RWPE1 (cell line): ENCODE results near the gene ZDHHC21.
A peak's percentile ranks its signal among the peaks of the same experiment; 100 is the strongest.

Experiments used
- CTCF ChIA-PET: fragments of 350-600 bp; sonication (Branson Sonifier 250); formaldehyde crosslinking; extraction: SDS; loops from one replicate; lab custom pipeline; 2021; lab: Yijun Ruan, JAX
- POLR2A ChIA-PET: fragments of 400-600 bp; formaldehyde crosslinking; extraction: SDS; loops from one replicate; lab custom pipeline; 2020; ENCODE audit warnings: antibody characterized with exemption; ENCODE audit not compliant: low non-redundant PET; lab: Yijun Ruan, JAX
- DNase-seq: peaks from one replicate; pipeline ENCODE4 v3.0.0; 2012; ENCODE audit warnings: low spot score
- H3K27ac ChIP-seq: fragments of 450-650 bp; 2 replicates; pipeline ENCODE4 v1.5.1; 2017
- TF ChIP-seq, protein P1 (sequence below): fragments of 450-650 bp; conservative IDR thresholded peaks from 2 replicates; pipeline ENCODE4 v1.5.1; 2017; ENCODE audit warnings: low read depth, mild to moderate bottlenecking

The ZDHHC21 gene

DNA sequence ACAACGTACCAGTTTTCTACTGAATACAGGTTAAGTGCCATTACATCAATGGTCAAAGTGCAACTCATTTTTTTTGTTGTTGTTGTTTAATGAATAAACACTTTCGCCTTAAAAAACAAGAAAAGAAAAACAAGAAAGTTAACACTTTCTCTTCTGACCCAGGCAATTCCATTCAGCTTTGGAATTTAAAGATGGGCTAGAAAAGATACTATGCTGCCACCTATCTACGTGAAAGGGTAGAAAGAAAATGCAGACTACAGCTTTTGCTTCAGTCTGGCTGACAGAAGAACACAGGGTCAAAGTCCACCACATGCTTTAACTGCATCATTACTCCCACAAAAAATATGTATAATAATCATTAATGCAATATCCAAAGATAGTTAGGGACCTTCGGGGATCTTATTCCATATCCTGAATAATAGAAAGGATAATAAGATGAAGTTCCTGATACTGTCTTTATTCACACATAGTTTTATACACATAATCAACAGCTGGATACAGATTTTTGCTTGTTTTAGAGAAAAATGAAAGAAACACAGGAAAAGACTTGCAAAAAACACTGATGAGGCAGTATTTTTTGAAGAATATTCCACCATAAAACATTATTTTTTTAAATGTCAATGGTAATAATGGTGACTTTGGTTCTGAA is 40.4 kb downstream of the ZDHHC21 start:
- DNase-seq: no peak
- ChIA-PET POLR2A (no interaction called here), CTCF (interaction anchor here (0.6 to 0.7 kb wide), 3 partner anchors 63 to 1802 kb away, joined by 3 to 5 read pairs (median 4); no protein-coding TSS in a partner anchor)
- TF ChIP-seq, protein P1, sequence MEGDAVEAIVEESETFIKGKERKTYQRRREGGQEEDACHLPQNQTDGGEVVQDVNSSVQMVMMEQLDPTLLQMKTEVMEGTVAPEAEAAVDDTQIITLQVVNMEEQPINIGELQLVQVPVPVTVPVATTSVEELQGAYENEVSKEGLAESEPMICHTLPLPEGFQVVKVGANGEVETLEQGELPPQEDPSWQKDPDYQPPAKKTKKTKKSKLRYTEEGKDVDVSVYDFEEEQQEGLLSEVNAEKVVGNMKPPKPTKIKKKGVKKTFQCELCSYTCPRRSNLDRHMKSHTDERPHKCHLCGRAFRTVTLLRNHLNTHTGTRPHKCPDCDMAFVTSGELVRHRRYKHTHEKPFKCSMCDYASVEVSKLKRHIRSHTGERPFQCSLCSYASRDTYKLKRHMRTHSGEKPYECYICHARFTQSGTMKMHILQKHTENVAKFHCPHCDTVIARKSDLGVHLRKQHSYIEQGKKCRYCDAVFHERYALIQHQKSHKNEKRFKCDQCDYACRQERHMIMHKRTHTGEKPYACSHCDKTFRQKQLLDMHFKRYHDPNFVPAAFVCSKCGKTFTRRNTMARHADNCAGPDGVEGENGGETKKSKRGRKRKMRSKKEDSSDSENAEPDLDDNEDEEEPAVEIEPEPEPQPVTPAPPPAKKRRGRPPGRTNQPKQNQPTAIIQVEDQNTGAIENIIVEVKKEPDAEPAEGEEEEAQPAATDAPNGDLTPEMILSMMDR: peak; percentile 25
- no peak overlapping the region for H3K27ac ChIP-seq

DNA sequence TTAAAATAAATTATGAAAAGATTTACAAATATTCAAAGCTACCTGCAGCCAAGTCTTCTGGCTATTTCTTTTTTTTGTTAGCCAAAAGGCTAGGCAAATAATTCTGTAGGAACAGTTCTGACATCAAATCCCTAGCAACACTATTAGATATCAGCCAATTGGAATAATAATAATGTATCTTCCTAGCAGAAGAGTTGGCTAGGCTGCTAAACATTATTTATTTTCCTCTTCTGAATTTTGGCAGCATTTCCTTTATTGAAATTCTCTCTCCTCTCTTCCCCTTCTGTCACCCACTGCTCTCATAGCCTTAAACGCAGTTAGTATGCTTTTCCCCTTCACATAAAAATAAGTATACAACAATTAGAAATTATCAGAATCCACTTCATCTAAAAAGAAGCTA is 42.6 kb downstream of the ZDHHC21 start:
- TF ChIP-seq, protein P1: no peak
- ChIA-PET CTCF (interaction anchor here (0.6 kb wide), 1 partner anchor 955 kb away, joined by 4 read pairs; no protein-coding TSS in a partner anchor), POLR2A (no interaction called here)
- H3K27ac ChIP-seq: no peak overlapping the region
- DNase-seq: no peak

DNA sequence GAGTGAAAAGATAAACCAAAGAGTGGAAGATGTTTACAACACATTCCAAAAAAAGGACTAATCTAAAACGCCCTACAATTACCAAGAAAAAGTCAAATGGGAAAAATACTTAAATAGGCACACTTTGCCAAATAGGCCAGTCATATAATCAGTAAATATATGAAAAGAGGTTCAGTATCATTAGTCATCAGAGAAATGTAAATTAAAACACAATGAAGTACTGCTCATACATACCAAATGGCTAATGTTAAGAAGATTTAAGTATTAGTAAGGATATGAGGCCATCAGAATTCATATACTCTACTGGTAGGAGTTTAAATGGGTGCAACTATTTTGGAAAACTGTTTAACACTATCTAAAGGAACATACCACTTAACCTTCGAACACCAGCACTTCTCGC is 47.6 kb downstream of the ZDHHC21 start:
- no peak for DNase-seq
- no peak overlapping the region for H3K27ac ChIP-seq
- ChIA-PET POLR2A (no interaction called here), CTCF (no interaction called here)
- TF ChIP-seq, protein P1: no peak

DNA sequence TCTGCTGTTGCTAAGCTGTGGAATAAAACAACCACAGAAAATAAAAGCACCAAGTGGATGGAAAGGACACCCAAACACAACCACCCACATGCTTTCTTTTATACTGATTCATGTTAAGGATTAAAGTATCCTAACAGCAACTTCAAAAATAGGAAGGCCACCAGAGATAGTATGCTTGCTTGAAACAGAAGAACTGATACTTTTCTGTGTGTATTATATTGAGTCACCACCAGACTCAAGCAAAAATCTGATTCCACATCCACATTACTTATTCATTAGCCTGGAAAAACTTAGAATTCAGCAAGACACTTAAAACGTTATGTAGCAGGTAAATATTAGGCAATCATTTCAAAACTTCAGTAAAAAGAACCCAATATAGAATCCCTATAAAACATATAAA is 52.3 kb downstream of the ZDHHC21 start:
- TF ChIP-seq, protein P1: no peak

DNA sequence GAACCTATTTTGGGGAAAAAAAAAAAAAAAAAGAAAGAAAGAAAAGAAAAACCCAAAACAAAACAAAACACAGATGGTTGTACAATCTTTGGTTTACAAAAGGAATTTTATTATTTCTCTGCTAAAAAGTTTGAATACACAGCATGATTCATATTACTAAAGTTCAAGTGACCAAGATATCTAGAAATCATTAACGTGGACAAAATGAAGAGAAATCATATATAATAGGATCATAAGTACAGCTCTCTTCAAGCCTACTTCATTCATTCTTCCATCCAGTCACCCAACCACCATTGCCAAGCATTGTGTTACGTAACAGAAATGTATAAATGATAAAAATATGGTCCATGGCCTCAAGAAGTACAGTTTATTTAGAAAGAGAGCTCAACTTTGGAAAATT is 52.9 kb downstream of the ZDHHC21 start:
- ChIA-PET CTCF (interaction anchor here (0.9 kb wide), 1 partner anchor 412 kb away, joined by 4 read pairs; no protein-coding TSS in a partner anchor), POLR2A (no interaction called here)
- no peak overlapping the region for H3K27ac ChIP-seq
- no peak for DNase-seq
- TF ChIP-seq, protein P1: no peak

More for the DNA sequence above, 52.3 kb downstream of the ZDHHC21 start:
- ChIA-PET CTCF (interaction anchor here (0.7 to 0.9 kb wide), 2 partner anchors 49 to 412 kb away, joined by 3 to 4 read pairs; no protein-coding TSS in a partner anchor), POLR2A (no interaction called here)
- no peak for DNase-seq
- no peak overlapping the region for H3K27ac ChIP-seq

DNA sequence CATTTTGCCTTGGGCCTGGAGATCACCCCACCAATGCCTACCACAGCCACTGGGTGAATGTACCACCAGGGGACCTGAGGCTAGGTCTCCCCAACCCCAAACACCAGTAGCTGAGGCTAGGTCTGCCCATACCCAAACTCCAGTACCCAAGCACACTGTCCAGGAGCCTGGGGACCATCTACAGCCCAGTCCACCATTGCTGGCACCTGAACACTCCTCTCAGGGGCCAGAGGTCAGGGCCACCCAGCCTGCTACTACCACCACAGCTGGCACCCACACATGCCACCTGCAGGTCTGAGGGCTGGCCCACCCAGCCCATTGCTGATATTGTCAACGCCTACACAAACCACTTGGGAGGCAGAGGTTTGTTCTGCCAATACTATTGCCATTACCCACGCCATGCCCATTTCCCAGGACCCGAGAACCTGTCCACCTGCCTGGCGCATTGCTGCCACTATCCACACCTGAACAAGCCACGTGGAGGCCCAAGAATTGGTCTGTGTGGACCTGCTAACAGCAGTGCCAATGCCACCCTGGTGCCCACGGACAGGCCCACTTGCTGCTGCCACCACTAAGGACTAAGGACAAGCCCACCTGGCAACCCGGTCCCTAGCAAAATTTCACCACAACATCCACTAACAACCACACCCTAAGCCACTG is 59.2 kb downstream of the ZDHHC21 start:
- TF ChIP-seq, protein P1: no peak
- no peak overlapping the region for H3K27ac ChIP-seq
- ChIA-PET POLR2A (no interaction called here), CTCF (interaction anchor here (0.7 kb wide), 1 partner anchor 134 kb away, joined by 6 read pairs; no protein-coding TSS in a partner anchor)
- no peak for DNase-seq
